Tibial nerve (tissue), 4 donors: ENCODE results near the gene PLPP3. TPM values are rescaled to one million over a fixed set of nuclear protein-coding genes. Genes with fewer than 3 reads are reported as not detected.

Experiments
- DNase-seq, 2 donors: peaks; one replicate each; pipeline ENCODE4 v3.0.0-alpha.2; 2019; ENCODE audit warnings: low spot score in 2 of 2
- H3K27ac ChIP-seq, 4 donors: fragments of 200-600 bp; sonication (generic) in 3 of 4; one replicate each; pipeline ENCODE4 v1.5.1; 2017 to 2019; ENCODE audit warnings: mild to moderate bottlenecking in 1 of 4
- H3K27me3 ChIP-seq, 2 donors: fragments of 200-600 bp; sonication (generic) in 1 of 2; one replicate each; pipeline versions ENCODE4 v1.5.1 to v1.6.0; 2017 to 2019
- H3K36me3 ChIP-seq, 3 donors: fragments of 200-600 bp; sonication (generic); one replicate each; pipeline ENCODE4 v1.5.1; 2018 to 2019
- H3K4me1 ChIP-seq, 4 donors: fragments of 200-600 bp; sonication (generic) in 3 of 4; one replicate each; pipeline ENCODE4 v1.5.1; 2017 to 2019
- H3K4me3 ChIP-seq, 4 donors: fragments of 200-600 bp; sonication (generic) in 3 of 4; one replicate each; pipeline ENCODE4 v1.5.1; 2017 to 2019; ENCODE audit warnings: mild to moderate bottlenecking in 1 of 4, moderate library complexity in 1 of 4
- H3K9me3 ChIP-seq, 4 donors: fragments of 200-600 bp; sonication (generic) in 3 of 4; one replicate each; pipeline ENCODE4 v1.5.1; 2017 to 2019
- CTCF ChIP-seq, 5 experiments: fragments of 200-600 bp in 3 of 5; fragments of 450-650 bp in 2 of 5; sonication (generic) in 3 of 5; IDR thresholded peaks; one replicate each; pipeline ENCODE4 v1.5.1; 2016 to 2019; ENCODE audit warnings: antibody characterized with exemption in 5 of 5, mild to moderate bottlenecking in 3 of 5, moderate library complexity in 2 of 5
- EP300 ChIP-seq, 2 donors: sonication (generic); formaldehyde crosslinking; IDR thresholded peaks; one replicate each; pipeline ENCODE4 v1.6.1; 2017; ENCODE audit warnings: antibody characterized with exemption in 2 of 2, mild to moderate bottlenecking in 1 of 2
- POLR2A ChIP-seq, 2 donors: fragments of 450-650 bp; IDR thresholded peaks; one replicate each; pipeline ENCODE4 v1.6.1; 2017; ENCODE audit warnings: antibody characterized with exemption in 2 of 2, mild to moderate bottlenecking in 2 of 2, moderate library complexity in 2 of 2
- WGBS, 2 donors: methylation state at CpG; one replicate each; pipeline ENCODE4 v1.1.5; 2018; 5-methylcytosine and 5-hydroxymethylcytosine counted together
- total RNA-seq, 4 donors: library from RNA; depleted of rRNA; stranded (reverse); fragments of >200 nt; gene quantifications; one replicate each; pipeline ENCODE4 v1.1.0, GENCODE V29; 2016

Gene PLPP3
- total RNA-seq, 4 donors from 2014 or later: 139 to 307 (median 267) TPM

GRCh38 chr1:56533197-56533596 lies 46.2 kb downstream of the PLPP3 start:
- no peak overlapping the region for H3K4me3 ChIP-seq
- H3K36me3 ChIP-seq: peaks cover 0 to 49% (median 0%) of the 10 kb centered on the region in 3 donors
- H3K27me3 ChIP-seq: no peaks in the 10 kb centered on the region
- no peak for DNase-seq
- no peaks in the 10 kb centered on the region for H3K9me3 ChIP-seq
- H3K27ac ChIP-seq: no peak overlapping the region
- no peak for TF ChIP-seq CTCF (IDR thresholded peaks at IDR 0.05)
- no peak for TF ChIP-seq POLR2A (IDR thresholded peaks at IDR 0.05)
- no peak for TF ChIP-seq EP300 (IDR thresholded peaks at IDR 0.05)
- H3K4me1 ChIP-seq: peaks cover 0 to 93% (median 28%) of the 10 kb centered on the region in 4 donors
- WGBS, 2 donors: 72 to 83% methylated on average over 3 of the region's 3 CpGs

DNA sequence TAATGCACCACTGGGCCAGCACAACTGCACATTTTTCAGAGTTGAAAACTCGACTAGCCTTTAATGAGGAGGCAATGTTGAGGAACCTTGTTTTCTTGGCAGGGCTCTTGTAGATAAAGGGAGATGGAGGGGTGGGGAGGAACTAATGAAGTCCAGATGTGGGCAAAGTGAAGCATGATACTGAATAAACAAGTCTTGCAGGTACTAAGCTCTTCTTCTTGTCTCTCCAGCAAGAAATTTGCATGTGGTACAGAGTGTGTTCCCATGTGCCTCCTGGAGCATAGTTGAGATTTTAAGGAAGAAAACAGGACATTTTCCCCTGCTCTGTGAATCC lies 47.0 kb downstream of the PLPP3 start:
- TF ChIP-seq EP300 (IDR thresholded peaks at IDR 0.05) (peak in 1 of 2 donors; percentile 58), POLR2A (IDR thresholded peaks at IDR 0.05) (no peak)
- no peak overlapping the region for H3K4me3 ChIP-seq
- 35 to 52% methylated on average over 1 of the region's 1 CpG for WGBS, 2 donors
- H3K36me3 ChIP-seq: peaks cover 0 to 49% (median 0%) of the 10 kb centered on the region in 3 donors
- no peaks in the 10 kb centered on the region for H3K27me3 ChIP-seq
- no peaks in the 10 kb centered on the region for H3K9me3 ChIP-seq
- no peak for DNase-seq
- H3K27ac ChIP-seq: peak overlapping the region in 1 of 4 donors; percentile 56
- peaks cover 0 to 94% (median 32%) of the 10 kb centered on the region in 4 donors for H3K4me1 ChIP-seq

GRCh38 chr1:56531624-56532349 lies 47.6 kb downstream of the PLPP3 start:
- 63 to 70% methylated on average over 6 of the region's 6 CpGs for WGBS, 2 donors
- Histone ChIP-seq H3K4me3 (no peak overlapping the region), H3K36me3 (peaks cover 0 to 47% (median 0%) of the 10 kb centered on the region in 3 donors), H3K27ac (peak overlapping the region in 2 of 4 donors; percentile 0 to 56), H3K27me3 (no peaks in the 10 kb centered on the region), H3K4me1 (peaks cover 0 to 98% (median 37%) of the 10 kb centered on the region in 4 donors), H3K9me3 (no peaks in the 10 kb centered on the region)
- no peak for TF ChIP-seq EP300 (IDR thresholded peaks at IDR 0.05)
- no peak for TF ChIP-seq CTCF (IDR thresholded peaks at IDR 0.05)
- TF ChIP-seq POLR2A (IDR thresholded peaks at IDR 0.05): no peak
- no peak for DNase-seq

DNA sequence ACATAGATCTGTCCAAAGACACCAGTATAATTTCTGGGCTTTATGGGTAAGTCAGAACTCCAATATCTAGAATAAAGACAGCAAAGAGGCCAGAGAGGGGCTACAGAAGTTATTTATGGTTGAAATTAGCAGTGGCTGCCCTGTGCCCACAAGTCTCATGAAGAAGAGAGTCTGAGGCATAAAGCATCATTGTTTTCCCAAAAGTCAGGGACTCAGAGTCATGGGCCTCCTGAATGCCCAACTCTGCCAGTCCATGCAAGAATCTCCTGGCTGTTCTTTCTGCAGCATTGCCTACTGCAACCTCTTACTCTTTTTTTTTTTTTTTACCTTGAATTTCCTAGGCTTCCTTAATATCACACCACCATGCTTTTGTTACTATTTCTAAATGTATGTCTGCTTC lies 49.6 kb downstream of the PLPP3 start:
- no peak for DNase-seq
- no peaks in the 10 kb centered on the region for H3K9me3 ChIP-seq
- no peak for TF ChIP-seq POLR2A (IDR thresholded peaks at IDR 0.05)
- TF ChIP-seq EP300 (IDR thresholded peaks at IDR 0.05): no peak
- H3K27me3 ChIP-seq: no peaks in the 10 kb centered on the region
- H3K4me3 ChIP-seq: no peak overlapping the region
- peaks cover 0 to 33% (median 0%) of the 10 kb centered on the region in 3 donors for H3K36me3 ChIP-seq
- H3K4me1 ChIP-seq: peaks cover 0 to 93% (median 46%) of the 10 kb centered on the region in 4 donors
- peak overlapping the region in 1 of 4 donors; percentile 5 for H3K27ac ChIP-seq

DNA sequence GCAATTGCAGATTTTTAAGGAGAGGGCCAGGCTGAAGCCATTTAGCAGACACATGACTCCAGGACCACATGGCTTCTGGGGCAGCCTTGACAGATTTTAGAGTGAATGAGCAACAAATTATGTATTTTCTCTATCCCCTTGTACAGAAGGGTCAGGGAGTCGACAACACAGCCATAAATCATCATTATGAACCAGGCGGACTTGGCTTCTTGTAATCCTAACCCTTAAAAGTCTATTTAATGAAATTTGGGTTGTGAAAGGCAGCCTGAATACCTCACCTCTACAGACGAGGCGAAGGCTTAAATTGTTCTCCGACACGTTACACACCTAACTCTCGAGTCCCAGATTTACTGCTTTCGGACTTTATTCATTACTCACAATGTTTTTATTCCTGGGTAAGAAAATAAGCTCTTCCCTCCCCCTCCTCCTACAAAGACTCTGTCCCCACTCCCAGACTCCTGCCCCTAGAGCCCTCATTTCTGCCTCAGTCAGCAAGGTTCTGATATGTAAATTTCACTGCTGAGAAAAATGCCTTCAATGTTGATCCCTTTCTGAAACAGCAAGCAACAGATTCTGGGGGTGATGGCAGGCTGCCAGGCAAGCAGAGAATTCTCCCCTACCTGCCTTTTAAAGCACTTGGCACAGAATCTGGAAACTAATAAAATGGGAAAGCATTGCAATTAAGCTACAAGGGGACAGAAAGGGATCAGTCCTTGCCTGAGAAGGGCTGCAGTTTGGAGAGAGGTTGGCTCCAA lies 51.6 kb downstream of the PLPP3 start:
- Histone ChIP-seq H3K4me3 (no peak overlapping the region), H3K27me3 (no peaks in the 10 kb centered on the region), H3K27ac (peak overlapping the region in 2 of 4 donors; percentile 32 to 34), H3K36me3 (peaks cover 0 to 31% (median 0%) of the 10 kb centered on the region in 3 donors), H3K4me1 (peaks cover 0 to 86% (median 47%) of the 10 kb centered on the region in 4 donors), H3K9me3 (no peaks in the 10 kb centered on the region)
- 41 to 52% methylated on average over 8 of the region's 8 CpGs for WGBS, 2 donors
- no peak for DNase-seq
- no peak for TF ChIP-seq POLR2A (IDR thresholded peaks at IDR 0.05)
- TF ChIP-seq EP300 (IDR thresholded peaks at IDR 0.05): no peak
- no peak for TF ChIP-seq CTCF (IDR thresholded peaks at IDR 0.05)
